Panc1 (cell line): Measurements from ENCODE around the gene ZNF32. TPM values are rescaled to one million over a fixed set of nuclear protein-coding genes. Genes with fewer than 3 reads are reported as not detected.
A peak's percentile ranks its signal among the peaks of the same experiment; 100 is the strongest.

Experiments
- ATAC-seq: fragments of 200-7000 bp; cut with Tn5 transposase; 2 replicates; pipeline ENCODE4 v1.9.1; 2020; ENCODE audit warnings: mild to moderate bottlenecking, moderate library complexity
- BruUV-seq: library from RNA; stranded (reverse); fragments of 400-500 nt; replicated peaks from 2 replicates; lab custom pipeline; 2021; lab: Mats Ljungman, UMichigan
- CTCF ChIA-PET: fragments of 300-600 bp; sonication (Branson Sonifier 250); formaldehyde crosslinking; loops from one replicate; lab custom pipeline; 2022; ENCODE audit warnings: antibody characterized with exemption; lab: Charles Lee
- POLR2A ChIA-PET: fragments of 300-600 bp; sonication (Branson Sonifier 250); formaldehyde crosslinking; loops from one replicate; lab custom pipeline; 2022; ENCODE audit warnings: antibody characterized with exemption; lab: Charles Lee
- DNase-seq: peaks from one replicate; pipeline ENCODE4 v3.0.0-alpha.2; 2010; ENCODE audit warnings: low read depth, low spot score
- H3K27ac ChIP-seq: 2 replicates; pipeline ENCODE4 v1.5.1; 2011; ENCODE audit warnings: mild to moderate bottlenecking, low read length, inconsistent platforms
- H3K27me3 ChIP-seq: fragments of 200-500 bp; sonication (Bioruptor generic); 2 replicates; pipeline ENCODE4 v1.6.0; 2014; ENCODE audit warnings: low read length, inconsistent platforms; ENCODE audit not compliant: control insufficient read depth, insufficient read depth
- H3K36me3 ChIP-seq: fragments of 200-500 bp; sonication (Bioruptor generic); 2 replicates; pipeline ENCODE4 v1.5.1; 2014; ENCODE audit warnings: inconsistent platforms, mild to moderate bottlenecking, low read length, moderate library complexity; ENCODE audit not compliant: control insufficient read depth, insufficient read depth
- H3K4me1 ChIP-seq: 2 replicates; pipeline ENCODE4 v1.5.1; 2011; ENCODE audit warnings: inconsistent platforms, mild to moderate bottlenecking, low read length, moderate library complexity; ENCODE audit not compliant: control insufficient read depth, insufficient read depth
- H3K4me3 ChIP-seq, 2 experiments: 2 replicates each; pipeline ENCODE4 v1.5.1; 2011 to 2012; ENCODE audit warnings: low read depth in 2 of 2, low read length in 2 of 2, mild to moderate bottlenecking in 2 of 2, inconsistent platforms in 1 of 2, moderate library complexity in 1 of 2
- H3K9me3 ChIP-seq: fragments of 200-500 bp; sonication (Bioruptor generic); 2 replicates; pipeline ENCODE4 v1.5.1; 2014; ENCODE audit warnings: low read depth, mild to moderate bottlenecking, inconsistent platforms, low read length, moderate library complexity; ENCODE audit not compliant: control insufficient read depth, insufficient read depth
- POLR2AphosphoS5 ChIP-seq: IDR thresholded peaks from 2 replicates; pipeline ENCODE4 v1.6.1; 2012; ENCODE audit warnings: mild to moderate bottlenecking, low read depth, low read length, moderate library complexity
- SIN3A ChIP-seq: IDR thresholded peaks from 2 replicates; pipeline ENCODE4 v1.6.1; 2012; ENCODE audit warnings: low read depth, mild to moderate bottlenecking, low read length, moderate library complexity, borderline replicate concordance; ENCODE audit not compliant: insufficient read depth
- TCF7L2 ChIP-seq: IDR thresholded peaks from 2 replicates; pipeline ENCODE4 v1.6.1; 2011; ENCODE audit warnings: mild to moderate bottlenecking, low read depth, low read length, inconsistent platforms
- in situ Hi-C: cut with HindIII; loops from 2 replicates; pipeline ENCODE4 v1.10.0; 2016; ENCODE audit warnings: low sequenced_read_pairs, low pct_unique_long_range_greater_than_20kb
- intact Hi-C: fragments of 100-400 bp; cut with micrococcal nuclease; formaldehyde crosslinking; loops from one replicate; pipeline ENCODE4 v1.10.0; 2022; ENCODE audit not compliant: unreplicated experiment
- total RNA-seq: library from RNA; stranded (reverse); gene quantifications from one replicate; pipeline ENCODE4 v1.2.1, GENCODE V29; 2021; ENCODE audit not compliant: unreplicated experiment
- TF ChIP-seq, protein P1 (sequence below): fragments of 450-650 bp; IDR thresholded peaks from 2 replicates; pipeline ENCODE4 v1.5.1; 2017; ENCODE audit warnings: mild to moderate bottlenecking
- TF ChIP-seq, protein P2 (sequence below), 2 experiments: IDR thresholded peaks; 2 replicates each; pipeline ENCODE4 v1.6.1; 2011 to 2012; ENCODE audit warnings: low read depth in 2 of 2, control low read depth in 1 of 2, low read length in 1 of 2, mild to moderate bottlenecking in 1 of 2, moderate library complexity in 1 of 2; ENCODE audit not compliant: insufficient read depth in 1 of 2

The ZNF32 gene
- total RNA-seq, 1 experiment from 2014 or later, result 35.6 TPM

DNA sequence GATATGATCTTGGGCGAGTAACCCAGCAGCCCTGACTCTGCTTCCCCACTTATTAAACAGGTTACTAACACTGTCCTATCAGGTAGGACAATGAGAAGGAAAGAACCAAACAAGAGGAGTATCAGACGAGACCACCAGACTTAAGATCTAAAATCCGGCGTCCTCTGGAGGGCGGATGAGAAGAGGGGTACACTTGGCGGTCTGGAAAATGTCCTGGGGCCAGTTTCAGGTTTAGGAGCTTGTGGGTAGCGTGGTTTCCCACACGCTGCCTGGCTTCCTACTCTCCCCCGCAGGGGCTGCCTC is 635 bp downstream of the ZNF32 start:
- ChIA-PET POLR2A (no interaction called here), CTCF (no interaction called here)
- intact Hi-C loops (no loop called here), in situ Hi-C loops (no loop called here)
- Histone ChIP-seq H3K27me3 (no peaks in the 10 kb centered on the region), H3K4me3 (peak overlapping the region; percentile 63 to 85), H3K27ac (peak overlapping the region; percentile 76), H3K4me1 (0 out of 2 replicates have a peak, but pooled peaks cover 3% of the 10 kb centered on the region), H3K9me3 (peaks cover 50% of the 10 kb centered on the region), H3K36me3 (no peaks in the 10 kb centered on the region)
- ATAC-seq (no peak), DNase-seq (no peak)
- no TSS peak for BruUV-seq
- TF ChIP-seq, protein P1, sequence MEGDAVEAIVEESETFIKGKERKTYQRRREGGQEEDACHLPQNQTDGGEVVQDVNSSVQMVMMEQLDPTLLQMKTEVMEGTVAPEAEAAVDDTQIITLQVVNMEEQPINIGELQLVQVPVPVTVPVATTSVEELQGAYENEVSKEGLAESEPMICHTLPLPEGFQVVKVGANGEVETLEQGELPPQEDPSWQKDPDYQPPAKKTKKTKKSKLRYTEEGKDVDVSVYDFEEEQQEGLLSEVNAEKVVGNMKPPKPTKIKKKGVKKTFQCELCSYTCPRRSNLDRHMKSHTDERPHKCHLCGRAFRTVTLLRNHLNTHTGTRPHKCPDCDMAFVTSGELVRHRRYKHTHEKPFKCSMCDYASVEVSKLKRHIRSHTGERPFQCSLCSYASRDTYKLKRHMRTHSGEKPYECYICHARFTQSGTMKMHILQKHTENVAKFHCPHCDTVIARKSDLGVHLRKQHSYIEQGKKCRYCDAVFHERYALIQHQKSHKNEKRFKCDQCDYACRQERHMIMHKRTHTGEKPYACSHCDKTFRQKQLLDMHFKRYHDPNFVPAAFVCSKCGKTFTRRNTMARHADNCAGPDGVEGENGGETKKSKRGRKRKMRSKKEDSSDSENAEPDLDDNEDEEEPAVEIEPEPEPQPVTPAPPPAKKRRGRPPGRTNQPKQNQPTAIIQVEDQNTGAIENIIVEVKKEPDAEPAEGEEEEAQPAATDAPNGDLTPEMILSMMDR, result no peak
- TF ChIP-seq POLR2AphosphoS5 (no peak), TCF7L2 (no peak), SIN3A (no peak)
- TF ChIP-seq, protein P2, sequence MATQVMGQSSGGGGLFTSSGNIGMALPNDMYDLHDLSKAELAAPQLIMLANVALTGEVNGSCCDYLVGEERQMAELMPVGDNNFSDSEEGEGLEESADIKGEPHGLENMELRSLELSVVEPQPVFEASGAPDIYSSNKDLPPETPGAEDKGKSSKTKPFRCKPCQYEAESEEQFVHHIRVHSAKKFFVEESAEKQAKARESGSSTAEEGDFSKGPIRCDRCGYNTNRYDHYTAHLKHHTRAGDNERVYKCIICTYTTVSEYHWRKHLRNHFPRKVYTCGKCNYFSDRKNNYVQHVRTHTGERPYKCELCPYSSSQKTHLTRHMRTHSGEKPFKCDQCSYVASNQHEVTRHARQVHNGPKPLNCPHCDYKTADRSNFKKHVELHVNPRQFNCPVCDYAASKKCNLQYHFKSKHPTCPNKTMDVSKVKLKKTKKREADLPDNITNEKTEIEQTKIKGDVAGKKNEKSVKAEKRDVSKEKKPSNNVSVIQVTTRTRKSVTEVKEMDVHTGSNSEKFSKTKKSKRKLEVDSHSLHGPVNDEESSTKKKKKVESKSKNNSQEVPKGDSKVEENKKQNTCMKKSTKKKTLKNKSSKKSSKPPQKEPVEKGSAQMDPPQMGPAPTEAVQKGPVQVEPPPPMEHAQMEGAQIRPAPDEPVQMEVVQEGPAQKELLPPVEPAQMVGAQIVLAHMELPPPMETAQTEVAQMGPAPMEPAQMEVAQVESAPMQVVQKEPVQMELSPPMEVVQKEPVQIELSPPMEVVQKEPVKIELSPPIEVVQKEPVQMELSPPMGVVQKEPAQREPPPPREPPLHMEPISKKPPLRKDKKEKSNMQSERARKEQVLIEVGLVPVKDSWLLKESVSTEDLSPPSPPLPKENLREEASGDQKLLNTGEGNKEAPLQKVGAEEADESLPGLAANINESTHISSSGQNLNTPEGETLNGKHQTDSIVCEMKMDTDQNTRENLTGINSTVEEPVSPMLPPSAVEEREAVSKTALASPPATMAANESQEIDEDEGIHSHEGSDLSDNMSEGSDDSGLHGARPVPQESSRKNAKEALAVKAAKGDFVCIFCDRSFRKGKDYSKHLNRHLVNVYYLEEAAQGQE (IDR thresholded peaks at IDR 0.05; ENCODE audit: insufficient read depth in 1 of 2, low read depth in 2 of 2, low read length in 1 of 2), result no peak

DNA sequence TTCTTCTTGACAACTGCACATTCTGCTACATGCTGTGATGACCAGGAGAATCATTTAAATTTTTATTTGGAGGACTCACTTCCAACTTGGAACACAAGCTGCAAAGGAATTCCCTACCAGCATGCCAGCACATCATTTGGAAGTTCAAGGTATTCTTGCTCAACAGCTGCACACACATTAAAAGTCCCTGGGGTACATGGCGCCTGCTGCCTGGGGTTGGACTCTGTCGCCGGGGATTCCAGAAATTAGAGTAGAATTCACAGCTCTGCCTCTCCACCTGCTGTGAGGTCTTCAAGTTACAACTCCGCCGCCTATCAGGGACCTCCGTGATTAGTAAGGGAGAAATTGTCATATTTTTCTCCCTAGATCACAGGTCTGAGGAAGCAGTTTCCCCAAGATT is 1.1 kb downstream of the ZNF32 start:
- DNase-seq (no peak), ATAC-seq (no peak)
- CTCF ChIA-PET, result no interaction called here
- H3K27me3 ChIP-seq, result no peaks in the 10 kb centered on the region
- H3K4me1 ChIP-seq, result 0 out of 2 replicates have a peak, but pooled peaks cover 3% of the 10 kb centered on the region
- no peak for TF ChIP-seq TCF7L2
- TF ChIP-seq, protein P1, result no peak
- no peak for TF ChIP-seq SIN3A
- TF ChIP-seq POLR2AphosphoS5, result no peak
- TF ChIP-seq, protein P2 (IDR thresholded peaks at IDR 0.05; ENCODE audit: insufficient read depth in 1 of 2, low read depth in 2 of 2, low read length in 1 of 2), result no peak
- in situ Hi-C loops (no loop called here), intact Hi-C loops (no loop called here)
- peaks cover 55% of the 10 kb centered on the region for H3K9me3 ChIP-seq
- no peaks in the 10 kb centered on the region for H3K36me3 ChIP-seq
- H3K4me3 ChIP-seq, result peak overlapping the region; percentile 63 to 85; a peak in 2 of 4 replicates
- no peak overlapping the region for H3K27ac ChIP-seq
- POLR2A ChIA-PET, result no interaction called here
- no TSS peak for BruUV-seq
